Stimulated activated CD4-positive, alpha-beta T cell treated with anti-CD3 and anti-CD28 coated beads, Interleukin-2, amount 100 ng/mL, for 24 hours (primary cell): ENCODE results near the gene TMEM203.

Source experiments
- DNase-seq, 2 donors: peaks; one replicate each; pipeline ENCODE4 v3.0.0-alpha.2; 2020

The TMEM203 gene

DNA sequence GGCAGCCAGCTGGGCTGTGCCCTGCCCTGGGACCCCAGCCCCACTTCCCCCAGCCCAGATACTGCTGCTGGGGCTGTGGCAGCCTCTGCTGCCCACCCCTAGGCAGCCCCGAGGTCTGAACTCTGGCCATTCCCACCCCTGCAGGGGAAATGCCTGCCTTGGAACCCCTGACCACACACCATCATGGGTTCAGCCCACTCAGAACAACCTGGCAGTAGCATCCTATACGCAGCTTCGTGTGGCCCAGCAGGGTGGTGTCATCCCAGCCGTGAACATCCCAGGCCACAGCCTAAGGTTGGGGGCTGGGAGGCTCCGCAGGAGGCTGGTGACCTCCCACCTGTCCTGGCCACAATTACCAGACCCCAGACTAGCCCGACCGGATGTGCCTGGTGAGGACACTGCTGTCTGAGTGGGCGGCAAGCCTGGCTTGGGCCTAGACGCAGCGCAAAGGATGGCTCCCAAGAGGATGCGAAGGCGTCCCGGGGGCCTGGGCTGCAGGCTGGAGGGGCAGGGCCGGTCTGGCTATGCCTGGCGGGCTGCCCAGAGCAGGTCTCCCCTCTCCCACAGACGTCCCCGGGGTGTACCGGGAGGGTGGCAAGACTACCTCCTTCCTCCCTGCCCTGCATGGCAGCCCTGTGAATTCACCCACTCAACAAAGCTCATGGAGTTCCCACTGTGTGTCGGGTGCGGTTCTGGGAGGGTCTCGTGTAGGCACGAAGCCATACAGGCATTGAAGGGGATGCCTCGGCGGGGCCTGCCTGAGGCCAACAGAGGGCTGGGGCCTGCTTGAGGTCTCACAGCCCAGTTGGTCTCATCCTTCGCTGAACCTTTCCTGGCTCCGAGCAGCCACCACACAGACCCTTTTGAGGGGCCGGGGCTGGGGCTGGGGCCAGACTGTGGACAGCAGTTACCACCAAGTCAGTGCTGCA lies 23.8 kb upstream of the TMEM203 start:
- no peak for DNase-seq

- no peak for DNase-seq
Observed at GRCh38 chr9:137228506-137228967, 23.1 kb upstream of the TMEM203 start.

GRCh38 chr9:137227853-137228505 lies 22.5 kb upstream of the TMEM203 start:
- no peak for DNase-seq

- peak; percentile 83 to 88 for DNase-seq
Observed at GRCh38 chr9:137227054-137227852, 21.8 kb upstream of the TMEM203 start, which contains the start of gene RNF224. Gene RNF224, plus strand, starts transcription at chr9:137227502. Its CDS starts 834 bp downstream, at chr9:137228336.

DNA sequence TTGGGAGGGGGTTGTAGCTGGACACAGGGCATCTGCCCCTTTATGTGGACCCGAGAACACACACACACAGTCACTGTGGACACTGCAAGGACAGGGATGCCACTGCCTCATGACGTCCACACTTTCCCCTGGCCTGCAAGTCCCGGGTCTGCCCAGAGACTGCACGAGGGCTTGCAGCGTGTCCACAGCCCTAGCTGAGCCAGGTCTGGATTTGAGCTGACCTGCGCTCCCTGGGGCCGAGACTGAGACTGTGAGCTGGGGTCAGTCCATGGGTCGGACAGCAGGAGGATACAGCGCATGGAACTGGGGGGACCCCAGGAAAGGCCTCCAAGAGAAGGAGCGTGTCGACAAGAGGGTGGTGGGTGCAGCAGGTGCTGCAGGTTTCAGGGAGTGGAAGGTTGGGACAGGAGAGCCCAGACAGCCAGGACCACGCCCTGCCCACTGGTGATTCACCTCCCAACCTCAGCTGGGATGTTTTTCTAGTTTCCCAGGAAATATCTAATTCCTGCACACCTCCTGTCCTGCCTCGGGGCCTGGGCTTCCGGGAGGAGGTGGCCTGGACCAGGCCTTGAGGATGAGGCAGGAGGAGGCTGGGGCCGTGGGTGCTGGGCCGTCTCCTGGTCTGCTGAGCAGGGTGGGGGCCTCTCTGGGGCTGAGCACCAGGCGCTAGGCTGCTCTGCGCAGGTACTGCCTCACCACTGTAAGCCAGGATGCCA lies 21.0 kb upstream of the TMEM203 start:
- no peak for DNase-seq

DNA sequence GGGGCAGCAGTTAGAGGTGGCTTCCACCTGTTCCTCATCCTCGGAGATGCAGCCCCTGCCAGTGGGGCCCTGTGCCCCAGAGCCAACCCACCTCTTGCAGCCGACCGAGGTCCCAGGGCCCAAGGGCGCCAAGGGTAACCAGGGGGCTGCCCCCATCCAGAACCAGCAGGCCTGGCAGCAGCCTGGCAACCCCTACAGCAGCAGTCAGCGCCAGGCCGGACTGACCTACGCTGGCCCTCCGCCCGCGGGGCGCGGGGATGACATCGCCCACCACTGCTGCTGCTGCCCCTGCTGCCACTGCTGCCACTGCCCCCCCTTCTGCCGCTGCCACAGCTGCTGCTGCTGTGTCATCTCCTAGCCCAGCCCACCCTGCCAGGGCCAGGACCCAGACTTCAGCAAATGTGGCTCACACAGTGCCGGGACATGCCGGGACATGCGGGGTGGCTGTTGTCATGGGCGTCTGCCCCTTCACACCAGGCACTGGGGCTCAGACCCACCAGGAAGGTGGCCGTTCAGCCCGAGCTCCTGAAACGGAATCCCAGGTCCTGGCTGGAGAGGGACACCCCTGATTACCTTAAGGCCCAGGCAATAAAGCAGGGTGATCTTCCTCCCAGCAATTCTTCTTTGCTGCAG lies 20.4 kb upstream of the TMEM203 start:
- no peak for DNase-seq

DNA sequence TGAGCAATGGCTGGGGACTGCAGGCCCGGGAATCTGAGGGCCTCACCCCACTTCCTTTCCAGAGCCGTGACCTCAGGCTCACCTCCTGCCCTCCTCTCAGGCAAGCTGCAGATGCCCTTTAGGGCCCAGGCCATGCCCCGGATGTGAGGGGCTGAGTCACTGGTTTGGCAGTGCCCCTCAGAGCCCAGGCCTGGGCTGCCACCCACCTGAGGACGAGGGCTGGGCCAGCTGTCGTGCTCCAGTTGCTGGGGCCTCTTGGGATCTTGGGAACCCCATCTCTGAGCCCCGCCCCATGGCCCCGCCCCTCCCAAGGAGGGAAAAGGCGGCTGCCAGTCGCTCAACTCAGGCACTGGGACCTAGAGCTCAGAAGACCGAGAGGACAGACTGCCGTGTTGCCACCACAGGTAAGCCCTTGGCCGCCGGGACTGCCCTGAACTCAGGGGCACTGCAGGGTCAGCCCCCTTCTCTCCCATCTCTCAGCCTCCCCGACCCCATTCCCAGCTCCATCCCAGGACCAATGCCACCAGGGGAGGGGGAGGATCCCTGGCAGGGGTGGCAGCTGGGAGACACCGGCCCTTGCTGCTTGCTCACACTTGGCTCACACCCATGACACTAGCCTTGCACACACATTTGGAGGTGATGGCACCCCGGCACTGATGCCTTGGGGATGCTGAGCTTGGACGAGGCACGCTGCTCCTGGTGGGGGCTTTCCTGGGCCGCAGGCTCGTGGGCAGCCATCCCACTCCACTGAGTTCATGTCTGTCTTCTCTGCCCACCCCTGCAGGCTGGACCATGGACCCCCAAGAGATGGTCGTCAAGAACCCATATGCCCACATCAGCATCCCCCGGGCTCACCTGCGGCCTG lies 19.6 kb upstream of the TMEM203 start, which contains the start of gene CYSRT1:
Gene CYSRT1, plus strand, starts transcription at position 345 of the 865 bp plus-strand sequence. Its CDS starts 448 bp downstream, at position 793.
- no peak for DNase-seq

DNA sequence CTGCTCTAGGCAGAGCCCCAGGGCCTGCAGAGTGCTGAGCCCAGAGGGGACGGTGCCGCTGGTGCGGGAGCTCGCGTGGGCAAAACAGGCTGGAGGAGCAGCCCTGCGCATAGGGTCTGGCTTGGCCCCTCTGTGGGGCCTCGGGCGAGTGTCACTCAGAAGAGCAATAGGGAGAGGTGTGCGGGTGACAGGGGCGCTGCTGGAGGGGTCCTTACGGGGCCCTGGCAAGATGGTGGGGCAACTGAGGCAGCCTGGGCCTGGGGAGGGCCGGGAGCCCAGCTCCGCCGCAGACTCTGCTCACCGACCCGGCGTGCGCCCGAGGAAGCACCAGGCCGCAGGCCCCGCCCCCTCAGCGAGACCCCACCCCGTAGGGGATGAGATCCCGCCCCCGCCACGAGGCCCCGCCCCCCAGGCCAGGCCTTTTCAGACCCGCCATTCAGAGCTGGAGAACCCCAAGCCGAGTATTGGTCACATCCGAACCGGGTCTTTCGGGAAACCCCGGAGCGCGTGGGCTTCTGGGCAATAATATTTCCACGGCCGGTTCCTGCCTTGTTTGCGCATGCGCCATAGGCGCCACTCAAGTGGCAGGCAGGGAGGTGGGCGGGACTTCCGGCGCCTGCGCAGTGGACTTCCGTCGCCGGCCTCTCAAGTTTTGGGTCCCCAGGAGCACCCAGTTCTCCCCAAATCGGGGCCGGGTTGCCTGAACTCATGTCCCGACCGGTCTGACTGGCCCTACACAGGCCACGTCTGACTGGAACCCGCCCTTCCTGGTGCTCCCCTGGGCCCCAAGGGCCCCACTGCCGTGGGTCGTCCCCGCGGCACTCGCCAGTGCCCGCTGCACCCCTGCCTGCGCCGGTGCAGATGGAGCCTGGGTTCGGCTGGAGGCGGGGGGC lies 17.9 kb upstream of the TMEM203 start:
- DNase-seq = peak; percentile 98 to 99

GRCh38 chr9:137222190-137223077 lies 17.0 kb upstream of the TMEM203 start, which contains the start of gene RNF208:
Gene RNF208, minus strand, starts transcription at chr9:137222240. Its CDS starts 1,028 bp downstream, at chr9:137221212.
- DNase-seq = no peak

GRCh38 chr9:137221506-137222111 lies 16.2 kb upstream of the TMEM203 start:
- no peak for DNase-seq

DNA sequence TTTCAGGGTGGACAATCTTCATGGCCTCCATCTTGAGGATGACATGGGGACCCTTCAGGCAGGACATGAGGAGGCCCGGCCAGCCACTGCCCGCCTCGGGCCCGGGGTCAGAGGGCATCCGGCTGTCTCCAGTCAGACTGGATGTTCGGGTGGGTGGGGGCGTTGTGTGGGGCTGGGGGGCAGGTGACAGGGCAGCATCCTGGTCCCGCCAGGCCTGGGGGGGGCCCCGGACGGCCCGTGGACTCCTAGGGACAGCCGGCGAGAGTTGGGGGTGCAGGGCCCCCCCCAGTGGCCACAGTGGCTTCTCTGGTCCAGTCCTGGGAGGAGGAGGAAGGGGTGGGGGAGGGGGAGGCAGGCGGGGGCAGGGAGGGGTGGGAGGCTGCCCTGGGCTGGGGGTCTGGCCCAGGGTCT lies 15.7 kb upstream of the TMEM203 start:
- no peak for DNase-seq

DNA sequence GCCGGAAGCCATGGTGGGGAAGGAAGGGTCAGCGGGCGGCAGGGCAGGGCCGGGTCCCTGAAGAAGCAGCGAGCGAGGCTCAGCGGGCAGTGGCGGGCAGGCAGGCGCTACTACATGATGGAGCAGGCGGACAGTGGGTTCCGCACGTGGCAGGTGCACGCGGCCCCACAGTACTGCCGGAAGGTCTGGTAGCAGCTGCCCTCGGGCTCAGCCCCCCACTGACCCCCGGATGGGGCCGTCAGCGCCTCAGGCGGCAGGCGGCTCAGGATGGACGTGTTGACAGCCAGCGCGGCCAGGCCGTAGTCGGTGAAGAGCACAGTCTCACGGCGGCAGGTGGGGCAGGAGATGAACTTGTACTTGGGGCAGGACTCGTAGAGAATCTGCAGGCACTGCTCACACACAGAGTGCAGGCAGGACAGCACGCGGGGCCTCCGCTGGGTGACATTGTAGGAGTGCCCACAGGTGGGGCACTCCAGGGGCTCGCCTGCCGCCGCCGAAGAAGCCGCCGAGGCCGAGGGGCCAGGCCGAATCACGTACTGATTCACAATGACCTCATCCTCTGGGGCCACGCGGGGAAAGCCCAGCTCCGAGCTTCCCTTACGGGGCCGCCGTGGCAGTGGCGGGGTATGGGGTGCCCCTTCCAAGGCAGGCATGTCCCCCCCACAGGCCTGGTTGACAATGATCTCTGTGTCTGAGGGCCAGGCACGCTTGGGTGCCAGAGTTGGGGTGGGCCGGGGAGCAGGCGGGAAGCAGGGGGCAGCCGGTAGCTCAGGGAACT lies 15.1 kb upstream of the TMEM203 start:
- DNase-seq = no peak

DNA sequence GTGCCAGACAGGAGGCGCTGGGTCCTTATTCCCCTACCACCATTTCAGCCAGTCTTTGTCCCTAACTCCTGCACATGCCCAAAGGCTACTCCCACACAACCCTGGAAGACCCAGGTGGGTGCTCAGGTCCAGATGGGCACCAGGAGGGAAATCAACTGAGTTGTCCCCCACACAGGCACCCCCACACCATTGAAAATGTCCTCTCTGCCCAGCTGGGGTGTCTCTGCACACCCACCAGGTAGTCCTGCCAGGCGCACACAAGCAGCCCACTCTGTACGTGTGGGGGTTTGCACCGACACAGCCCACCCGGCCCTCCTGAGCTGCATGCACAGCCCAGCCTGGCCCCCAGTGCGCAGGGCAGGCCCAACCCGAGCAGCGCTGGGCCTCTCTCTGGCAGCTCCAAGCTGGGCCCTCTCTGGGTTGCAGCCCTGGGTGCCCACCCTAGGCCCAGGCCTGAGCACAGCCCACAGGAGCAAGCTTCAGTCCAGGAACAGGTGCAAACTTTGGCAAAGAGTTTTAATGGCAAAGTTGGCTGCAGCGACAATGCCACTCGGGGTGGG lies 14.4 kb upstream of the TMEM203 start:
- DNase-seq = no peak

DNA sequence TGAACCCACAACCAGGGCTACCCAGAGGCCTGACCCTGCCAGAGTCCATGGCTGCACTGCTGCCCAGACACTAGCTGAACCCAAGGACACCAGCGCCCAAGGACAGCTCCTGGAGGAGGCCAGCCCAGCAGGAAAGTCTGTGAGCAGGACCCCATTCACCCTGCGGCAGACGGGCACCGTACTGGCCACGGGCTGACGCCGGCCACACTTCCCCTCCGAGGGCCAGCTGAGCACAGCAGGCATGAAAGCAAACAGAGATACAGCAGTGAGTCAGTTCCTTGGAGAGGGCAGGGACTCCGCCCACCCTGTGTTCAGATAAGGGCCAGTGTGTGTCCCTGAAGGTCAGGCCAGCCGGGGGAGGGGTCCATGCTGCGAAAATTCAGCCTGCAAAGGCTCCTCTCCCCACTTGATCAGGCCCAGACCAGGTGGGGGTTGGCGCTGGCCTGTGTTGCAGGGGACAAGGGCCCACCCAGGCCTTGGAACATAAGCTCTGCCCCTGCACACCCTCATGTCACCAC lies 13.4 kb upstream of the TMEM203 start:
- DNase-seq = no peak

DNA sequence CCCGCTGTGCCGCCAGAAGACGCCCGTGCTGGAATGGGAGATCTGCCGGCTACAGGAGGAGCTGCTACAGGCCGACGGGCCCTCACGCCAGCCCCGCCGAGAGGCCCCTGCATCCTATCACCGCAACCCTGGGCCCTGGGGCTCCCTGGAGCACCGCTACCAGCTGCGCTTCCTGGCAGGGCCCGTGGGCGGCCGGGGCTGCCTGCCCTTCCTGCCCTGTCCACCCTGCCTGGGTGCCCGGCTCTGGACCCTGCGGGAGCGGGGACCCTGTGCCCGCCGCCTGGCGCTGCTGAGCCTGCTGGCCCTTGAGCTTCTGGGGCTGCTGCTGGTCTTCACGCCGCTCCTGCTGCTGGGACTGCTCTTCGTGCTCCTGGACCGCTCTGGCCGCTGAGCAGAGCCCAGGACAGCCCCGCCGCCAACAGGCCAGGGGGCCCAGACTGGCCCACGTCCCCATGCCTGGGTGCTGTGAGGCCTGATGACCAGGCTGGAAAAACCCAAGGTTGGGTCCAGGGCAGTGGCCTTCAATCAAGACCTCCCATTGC lies 12.8 kb upstream of the TMEM203 start:
- no peak for DNase-seq
